ENCODE measurements around the gene RPL39.

GRCh38 chrX:119826399-119826959 is 35.0 kb upstream of the RPL39 start:
- TF ChIP-seq CTCF (IDR thresholded peaks at IDR 0.05) (no peak), EP300 (IDR thresholded peaks at IDR 0.05) (no peak), POLR2A (IDR thresholded peaks at IDR 0.05) (no peak), POLR2AphosphoS5 (IDR thresholded peaks at IDR 0.05) (no peak)

Data from sigmoid colon (tissue), 4 donors.